Bronchial epithelial cell (primary cell): ENCODE data around the gene OSBP2. TPM values are rescaled to one million over a fixed set of nuclear protein-coding genes. Genes with fewer than 3 reads are reported as not detected.

Source experiments
- DNase-seq: peaks from one replicate; pipeline ENCODE4 v3.0.0-alpha.2; 2010; ENCODE audit warnings: low read depth
- FAIRE-seq: peaks from 2 replicates; lab custom pipeline; 2011; peaks lifted over from hg19 to GRCh38; lab: Jason Lieb, UNC
- H3K27me3 ChIP-seq: 2 replicates; pipeline ENCODE4 v1.5.1; 2011; ENCODE audit warnings: low read length; ENCODE audit not compliant: control insufficient read depth, insufficient read depth
- H3K36me3 ChIP-seq: 2 replicates; pipeline ENCODE4 v1.5.1; 2011; ENCODE audit warnings: low read length; ENCODE audit not compliant: control insufficient read depth, insufficient read depth
- H3K4me3 ChIP-seq: 2 replicates; pipeline ENCODE4 v1.5.1; 2011; ENCODE audit warnings: mild to moderate bottlenecking, low read depth, low read length, control low read depth
- CTCF ChIP-seq: IDR thresholded peaks from 2 replicates; pipeline ENCODE4 v1.5.1; 2011; ENCODE audit warnings: mild to moderate bottlenecking, moderate library complexity, low read length, control low read depth, inconsistent platforms; ENCODE audit not compliant: insufficient read depth, severe bottlenecking
- total RNA-seq: library from RNA; depleted of rRNA; stranded (reverse); fragments of >200 nt; gene quantifications from 2 replicates; pipeline ENCODE4 v1.2.1, GENCODE V29; 2014

Gene OSBP2
- total RNA-seq, 1 donor from 2014 or later: 23.4 TPM

- DNase-seq: no peak
- FAIRE-seq: no peak
These were observed 127.2 kb downstream of the OSBP2 start for GRCh38 chr22:30821863-30822215.

GRCh38 chr22:30822216-30823014 lies 127.7 kb downstream of the OSBP2 start:
- H3K36me3 ChIP-seq: no peaks in the 10 kb centered on the region
- peak overlapping the region; percentile 47 for H3K4me3 ChIP-seq
- FAIRE-seq (no peak), DNase-seq (no peak)
- no peaks in the 10 kb centered on the region for H3K27me3 ChIP-seq
- TF ChIP-seq CTCF: no peak

More at GRCh38 chr22:30821863-30822215, 127.2 kb downstream of the OSBP2 start:
- H3K27me3 ChIP-seq: no peaks in the 10 kb centered on the region
- H3K36me3 ChIP-seq: no peaks in the 10 kb centered on the region
- TF ChIP-seq CTCF: no peak
- H3K4me3 ChIP-seq: peak overlapping the region; percentile 47

- H3K4me3 ChIP-seq: peak overlapping the region; percentile 47
- DNase-seq: no peak
These were observed 128.3 kb downstream of the OSBP2 start for GRCh38 chr22:30823015-30823370.

GRCh38 chr22:30824096-30824495 lies 129.4 kb downstream of the OSBP2 start:
- FAIRE-seq: no peak
- no peaks in the 10 kb centered on the region for H3K36me3 ChIP-seq

More at GRCh38 chr22:30823015-30823370, 128.3 kb downstream of the OSBP2 start:
- no peak for TF ChIP-seq CTCF
- FAIRE-seq: no peak
- H3K27me3 ChIP-seq: no peaks in the 10 kb centered on the region
- H3K36me3 ChIP-seq: no peaks in the 10 kb centered on the region

DNA sequence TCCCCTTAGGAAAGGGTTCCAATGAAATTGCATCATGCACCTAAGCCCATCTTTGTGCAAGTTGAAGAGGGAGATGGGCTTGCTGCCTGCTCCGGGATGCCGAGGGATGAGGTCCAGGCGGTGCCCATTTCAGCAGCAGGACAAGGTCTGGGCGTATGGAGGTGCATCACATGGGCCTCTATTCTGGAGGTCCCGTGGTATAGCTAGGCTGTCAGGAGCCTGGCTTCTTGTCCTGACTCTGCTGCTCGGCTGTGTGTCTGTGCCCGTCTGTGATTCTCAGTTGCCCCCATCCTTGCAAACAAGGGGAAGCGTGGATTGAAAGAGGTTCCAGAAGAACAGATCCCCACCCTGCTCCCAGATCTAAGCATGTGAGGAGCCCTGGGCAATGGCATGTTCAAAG lies 130.0 kb downstream of the OSBP2 start:
- Histone ChIP-seq H3K27me3 (no peaks in the 10 kb centered on the region), H3K4me3 (no peak overlapping the region), H3K36me3 (no peaks in the 10 kb centered on the region)
- FAIRE-seq: no peak
- no peak for DNase-seq
- TF ChIP-seq CTCF: no peak

More at GRCh38 chr22:30824096-30824495, 129.4 kb downstream of the OSBP2 start:
- DNase-seq: no peak
- Histone ChIP-seq H3K4me3 (no peak overlapping the region), H3K27me3 (no peaks in the 10 kb centered on the region)
- TF ChIP-seq CTCF: no peak
